GM23248 (cell line): ENCODE data around the gene TSPYL4. TPM values are rescaled to one million over a fixed set of nuclear protein-coding genes. Genes with fewer than 3 reads are reported as not detected.
A peak's percentile ranks its signal among the peaks of the same experiment; 100 is the strongest.

ENCODE experiments used
- DNase-seq: peaks from one replicate; pipeline ENCODE4 v3.0.0-alpha.2; 2015
- H2AFZ ChIP-seq: fragments of 200-600 bp; sonication (generic); 2 replicates; pipeline ENCODE4 v1.6.1; 2016; ENCODE audit warnings: antibody characterized with exemption
- H3F3A ChIP-seq: fragments of 200-600 bp; sonication (generic); 2 replicates; pipeline ENCODE4 v1.6.1; 2016; ENCODE audit warnings: mild to moderate bottlenecking, antibody characterized with exemption, mixed run types; ENCODE audit not compliant: insufficient read depth
- H3K27ac ChIP-seq: fragments of 200-600 bp; sonication (generic); 2 replicates; pipeline ENCODE4 v1.5.1; 2016; ENCODE audit warnings: mild to moderate bottlenecking
- H3K27me3 ChIP-seq: fragments of 200-600 bp; sonication (generic); replicated peaks from 2 replicates; pipeline ENCODE4 v1.6.1; 2016; ENCODE audit warnings: mild to moderate bottlenecking; ENCODE audit not compliant: insufficient read depth
- H3K36me3 ChIP-seq: fragments of 200-600 bp; sonication (generic); 2 replicates; pipeline ENCODE4 v1.6.1; 2016; ENCODE audit warnings: low read depth, mild to moderate bottlenecking
- H3K4me1 ChIP-seq: fragments of 200-600 bp; sonication (generic); 2 replicates; pipeline ENCODE4 v1.6.1; 2016; ENCODE audit warnings: mild to moderate bottlenecking; ENCODE audit not compliant: insufficient read depth
- H3K4me2 ChIP-seq: fragments of 200-600 bp; sonication (generic); one replicate; pipeline ENCODE4 v1.6.1; 2016; ENCODE audit warnings: mild to moderate bottlenecking; ENCODE audit not compliant: unreplicated experiment
- H3K4me3 ChIP-seq: fragments of 200-600 bp; sonication (generic); 2 replicates; pipeline ENCODE4 v1.5.1; 2016; ENCODE audit warnings: mild to moderate bottlenecking
- H3K79me2 ChIP-seq: fragments of 200-600 bp; sonication (generic); 2 replicates; pipeline ENCODE4 v1.6.1; 2016; ENCODE audit warnings: mild to moderate bottlenecking; ENCODE audit not compliant: insufficient read depth
- H3K9ac ChIP-seq: fragments of 200-600 bp; sonication (generic); 2 replicates; pipeline ENCODE4 v1.6.1; 2016; ENCODE audit warnings: mild to moderate bottlenecking
- H3K9me2 ChIP-seq: fragments of 200-600 bp; sonication (generic); 2 replicates; pipeline ENCODE4 v1.6.1; 2016; ENCODE audit warnings: mixed run types, mild to moderate bottlenecking, moderate library complexity; ENCODE audit not compliant: insufficient read depth
- H3K9me3 ChIP-seq: fragments of 200-600 bp; sonication (generic); one replicate; pipeline ENCODE4 v1.6.1; 2017; ENCODE audit warnings: low read depth
- H4K20me1 ChIP-seq: fragments of 200-600 bp; sonication (generic); 2 replicates; pipeline ENCODE4 v1.6.0; 2016; ENCODE audit not compliant: insufficient read depth
- EZH2 ChIP-seq: fragments of 200-600 bp; sonication (generic); IDR thresholded peaks from 2 replicates; pipeline ENCODE4 v1.6.1; 2018; ENCODE audit warnings: antibody characterized with exemption, mild to moderate bottlenecking; ENCODE audit not compliant: insufficient read depth, poor library complexity, severe bottlenecking
- EZH2phosphoT487 ChIP-seq: fragments of 200-600 bp; sonication (generic); IDR thresholded peaks from 2 replicates; pipeline ENCODE4 v1.6.1; 2018; ENCODE audit warnings: antibody characterized with exemption, moderate library complexity, mild to moderate bottlenecking, low read depth; ENCODE audit not compliant: insufficient read depth
- WGBS, 2 experiments: methylation state at CpG; one replicate each; pipeline ENCODE4 v1.1.6; 2015 to 2017; ENCODE audit warnings: low lambda C conversion rate in 2 of 2, low coverage in 1 of 2; ENCODE audit errors: missing lambda C conversion rate in 2 of 2; 5-methylcytosine and 5-hydroxymethylcytosine counted together
- in situ Hi-C: fragments of 300-500 bp; cut with MboI; formaldehyde crosslinking; loops from 2 replicates; pipeline ENCODE4 v1.15.0; 2020
- polyA plus RNA-seq: library from polyadenylated mRNA; unstranded; fragments of >200 nt; fragmentation: Nextera tagmentation; extraction: Ambion mirVana; gene quantifications from 2 replicates; pipeline ENCODE4 v1.2.1, GENCODE V29; 2016
- total RNA-seq: library from RNA; depleted of rRNA; stranded (reverse); fragments of >200 nt; shearing (Covaris generic); gene quantifications from 2 replicates; pipeline ENCODE4 v1.2.3, GENCODE V29; 2014

The TSPYL4 gene
- total and polyA plus RNA-seq, 2 experiments from 2014 or later = 32.3 to 38.2 TPM

DNA sequence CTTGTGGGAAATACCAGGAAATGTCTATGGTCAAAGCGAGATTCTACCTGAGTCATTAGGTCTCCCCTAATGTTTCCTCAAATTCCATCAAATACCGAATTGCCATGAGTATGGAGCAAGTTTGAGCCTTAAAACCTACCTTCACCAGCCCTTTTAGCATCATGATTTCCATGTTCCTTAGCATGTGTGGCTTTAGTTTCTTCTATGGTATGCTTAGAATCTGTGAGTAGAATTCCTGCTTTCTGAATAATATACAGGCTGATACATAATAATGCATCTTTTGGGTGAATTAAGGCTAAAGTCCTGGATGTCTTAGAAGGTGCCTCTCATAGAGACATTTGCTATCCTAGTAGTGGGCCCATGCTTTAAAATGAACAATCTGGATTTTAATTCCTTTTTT lies 32.0 kb downstream of the TSPYL4 start:
- no peak for TF ChIP-seq EZH2phosphoT487
- no peak for TF ChIP-seq EZH2
- Histone ChIP-seq H3K9me2 (no peaks in the 10 kb centered on the region), H3K36me3 (no peaks in the 10 kb centered on the region), H3F3A (peaks cover 15% of the 10 kb centered on the region; the same call in 1 of the 2 replicates), H3K4me2 (no peak overlapping the region), H4K20me1 (no peaks in the 10 kb centered on the region), H3K27me3 (no peaks in the 10 kb centered on the region), H2AFZ (no peak overlapping the region), H3K9me3 (no peaks in the 10 kb centered on the region), H3K4me3 (no peak overlapping the region), H3K9ac (no peak overlapping the region), H3K4me1 (peaks cover 32% of the 10 kb centered on the region), H3K79me2 (no peaks in the 10 kb centered on the region), H3K27ac (no peak overlapping the region)
- in situ Hi-C loops = no loop called here
- peak; percentile 32 for DNase-seq
- WGBS, 2 experiments = 80 to 88% methylated on average over 2 of the region's 2 CpGs

DNA sequence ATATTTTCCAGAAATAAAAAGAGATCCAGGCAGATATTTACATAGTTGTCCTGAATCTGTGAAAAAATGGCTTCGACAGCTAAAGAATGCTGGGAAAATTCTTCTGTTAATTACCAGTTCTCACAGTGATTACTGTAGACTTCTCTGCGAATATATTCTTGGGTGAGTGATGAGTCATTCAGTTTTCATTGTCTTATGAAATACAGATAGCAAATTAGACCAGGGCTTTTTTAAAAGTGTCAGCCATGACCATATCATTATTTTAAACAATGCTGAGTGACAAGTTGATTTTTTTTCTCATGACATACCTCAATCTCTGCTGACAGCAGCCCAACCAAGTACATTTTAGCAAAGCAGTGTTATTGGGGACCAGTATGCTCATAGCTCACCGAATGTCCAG lies 32.8 kb downstream of the TSPYL4 start:
- no peak overlapping the region for H3K4me2 ChIP-seq
- WGBS, 2 experiments = 60 to 70% methylated on average over 3 of the region's 3 CpGs
- H3K27ac ChIP-seq = 0 out of 2 replicates have a peak overlapping the region, but pooled peaks have one; percentile 4
- no peak overlapping the region for H3K9ac ChIP-seq
- TF ChIP-seq EZH2phosphoT487 = no peak
- no peak for TF ChIP-seq EZH2
- H4K20me1 ChIP-seq = no peaks in the 10 kb centered on the region
- no peaks in the 10 kb centered on the region for H3K9me3 ChIP-seq
- H3K4me3 ChIP-seq = no peak overlapping the region
- no peak overlapping the region; the same call in 1 of the 2 replicates for H2AFZ ChIP-seq
- H3F3A ChIP-seq = peaks cover 15% of the 10 kb centered on the region; the same call in 1 of the 2 replicates
- in situ Hi-C loops = no loop called here
- DNase-seq = peak; percentile 70
- H3K4me1 ChIP-seq = peaks cover 34% of the 10 kb centered on the region
- H3K79me2 ChIP-seq = no peaks in the 10 kb centered on the region
- no peaks in the 10 kb centered on the region for H3K36me3 ChIP-seq
- no peaks in the 10 kb centered on the region for H3K9me2 ChIP-seq
- no peaks in the 10 kb centered on the region for H3K27me3 ChIP-seq

DNA sequence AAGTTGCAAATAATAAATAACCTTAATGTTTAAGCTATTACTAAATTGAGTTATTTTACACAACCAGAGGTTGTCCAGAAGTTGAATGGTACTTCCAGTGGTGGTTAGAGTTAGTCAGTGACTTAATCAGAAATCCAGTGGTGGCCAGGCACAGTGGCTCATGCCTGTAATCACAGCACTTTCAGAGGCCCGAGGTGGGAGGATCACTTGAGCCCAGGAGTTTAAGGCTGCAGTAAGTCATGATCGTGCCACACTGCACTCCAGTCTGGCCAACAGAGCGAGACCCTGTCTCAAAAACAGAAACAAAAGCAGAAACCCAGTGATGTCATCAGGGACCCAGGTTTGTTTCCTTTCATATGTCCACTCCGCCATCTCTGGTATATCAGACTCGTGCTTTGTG lies 35.0 kb downstream of the TSPYL4 start:
- Histone ChIP-seq H3K27me3 (no peaks in the 10 kb centered on the region), H4K20me1 (no peaks in the 10 kb centered on the region), H3K9ac (no peak overlapping the region), H3K4me3 (no peak overlapping the region), H2AFZ (no peak overlapping the region), H3K27ac (peak overlapping the region; percentile 24; the same call in 1 of the 2 replicates), H3K4me2 (no peak overlapping the region), H3F3A (peaks cover 15% of the 10 kb centered on the region; the same call in 1 of the 2 replicates), H3K9me2 (no peaks in the 10 kb centered on the region), H3K4me1 (peaks cover 41% of the 10 kb centered on the region), H3K36me3 (no peaks in the 10 kb centered on the region), H3K79me2 (no peaks in the 10 kb centered on the region), H3K9me3 (no peaks in the 10 kb centered on the region)
- in situ Hi-C loops = no loop called here
- TF ChIP-seq EZH2 (no peak), EZH2phosphoT487 (no peak)
- DNase-seq = peak; percentile 41
- 91% methylated on average over 5 of the region's 5 CpGs for WGBS, 2 experiments

DNA sequence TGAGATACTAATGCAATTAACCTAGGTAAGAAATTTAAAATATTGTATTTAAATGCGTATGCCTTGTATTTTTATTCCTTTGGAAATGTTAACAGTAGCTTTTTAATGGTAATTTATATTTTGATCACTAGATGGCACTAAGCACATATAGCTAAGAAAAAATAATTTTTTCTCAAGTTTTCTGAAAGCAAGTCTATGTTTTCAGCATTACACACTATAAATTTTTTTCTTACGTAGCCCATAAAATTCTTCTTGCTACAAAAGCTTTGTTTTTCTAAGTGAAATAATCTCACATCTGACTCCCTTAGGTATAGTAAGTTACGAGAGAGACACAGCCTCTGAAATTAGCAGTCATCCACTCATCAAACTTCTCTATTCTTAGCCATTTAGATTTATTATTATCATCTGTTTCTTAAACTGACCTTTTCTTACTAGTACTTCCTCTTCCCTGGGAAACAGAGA lies 35.7 kb downstream of the TSPYL4 start:
- Histone ChIP-seq H2AFZ (peak overlapping the region; percentile 35; the same call in 1 of the 2 replicates), H3K27me3 (no peaks in the 10 kb centered on the region), H3K4me1 (peaks cover 41% of the 10 kb centered on the region), H3F3A (peaks cover 15% of the 10 kb centered on the region; the same call in 1 of the 2 replicates), H3K4me3 (no peak overlapping the region), H3K79me2 (no peaks in the 10 kb centered on the region), H3K4me2 (peak overlapping the region; percentile 20), H4K20me1 (no peaks in the 10 kb centered on the region), H3K36me3 (no peaks in the 10 kb centered on the region), H3K9me2 (no peaks in the 10 kb centered on the region), H3K9me3 (no peaks in the 10 kb centered on the region), H3K27ac (peak overlapping the region; percentile 24), H3K9ac (peak overlapping the region; percentile 7; the same call in 1 of the 2 replicates)
- in situ Hi-C loops = no loop called here
- DNase-seq = peak; percentile 62
- WGBS, 2 experiments = 32 to 35% methylated on average over 3 of the region's 3 CpGs
- TF ChIP-seq EZH2phosphoT487 (no peak), EZH2 (no peak)

DNA sequence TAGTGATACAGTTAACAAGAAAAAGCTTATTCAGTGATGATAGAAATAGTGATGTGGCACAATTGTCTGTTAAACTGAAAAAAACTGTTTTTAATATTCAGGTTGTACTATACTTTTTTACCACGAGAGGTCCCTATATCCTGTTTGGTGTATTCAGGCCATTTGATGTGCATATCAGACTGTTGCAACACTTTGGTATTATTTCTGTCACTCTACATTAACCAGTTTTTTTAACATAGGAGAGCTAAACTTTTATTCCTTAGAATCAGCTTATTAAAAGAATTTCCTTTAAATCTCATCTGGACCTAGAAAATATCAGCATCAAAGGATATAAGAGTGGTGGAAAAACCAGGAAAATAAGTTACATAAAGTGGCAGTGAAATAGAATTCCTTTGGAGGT lies 36.8 kb downstream of the TSPYL4 start:
- Histone ChIP-seq H3K27ac (no peak overlapping the region; the same call in 1 of the 2 replicates), H2AFZ (0 out of 2 replicates have a peak overlapping the region, but pooled peaks have one; percentile 19), H3K79me2 (no peaks in the 10 kb centered on the region), H3K36me3 (no peaks in the 10 kb centered on the region), H3K9me3 (no peaks in the 10 kb centered on the region), H3K9ac (no peak overlapping the region), H3K4me1 (peaks cover 37% of the 10 kb centered on the region), H3K27me3 (no peaks in the 10 kb centered on the region), H3K4me2 (no peak overlapping the region), H3F3A (peaks cover 14% of the 10 kb centered on the region; the same call in 1 of the 2 replicates), H3K9me2 (no peaks in the 10 kb centered on the region), H3K4me3 (no peak overlapping the region), H4K20me1 (no peaks in the 10 kb centered on the region)
- 0 to 7% methylated on average over 1 of the region's 1 CpG for WGBS, 2 experiments
- DNase-seq = peak; percentile 71
- in situ Hi-C loops = no loop called here
- no peak for TF ChIP-seq EZH2phosphoT487
- no peak for TF ChIP-seq EZH2
